H1 (cell line): ENCODE results near the gene DGKZ. TPM values are rescaled to one million over a fixed set of nuclear protein-coding genes. Genes with fewer than 3 reads are reported as not detected.

Experiments used
- CTCF ChIA-PET: fragments of 300-600 bp; sonication (Branson Sonifier 250); formaldehyde crosslinking; loops from one replicate; lab custom pipeline; 2021; ENCODE audit not compliant: partially characterized antibody; lab: Charles Lee
- POLR2A ChIA-PET: fragments of 300-600 bp; sonication (Branson Sonifier 250); formaldehyde crosslinking; loops from one replicate; lab custom pipeline; 2021; ENCODE audit warnings: inconsistent platforms; ENCODE audit not compliant: partially characterized antibody; lab: Charles Lee
- DNase-seq, 2 experiments: peaks; one replicate each; pipeline versions ENCODE4 v3.0.0 to v3.0.0-alpha.2; 2010 to 2022; ENCODE audit warnings: low spot score in 2 of 2, low read depth in 1 of 2, mixed read lengths in 1 of 2
- FAIRE-seq: peaks from 2 replicates; lab custom pipeline; 2011; peaks lifted over from hg19 to GRCh38; lab: Jason Lieb, UNC
- H2AFZ ChIP-seq: 2 replicates; pipeline ENCODE4 v1.8.1; 2012; ENCODE audit warnings: low read length, inconsistent platforms
- H2AK5ac ChIP-seq: 2 replicates; pipeline ENCODE4 v1.6.1; 2013; ENCODE audit warnings: low read depth, low read length
- H2BK120ac ChIP-seq: replicated peaks from 2 replicates; pipeline ENCODE3; 2013; ENCODE audit warnings: low read depth, low read length, inconsistent platforms
- H2BK12ac ChIP-seq: 2 replicates; pipeline ENCODE4 v1.6.1; 2013; ENCODE audit warnings: low read depth, low read length
- H2BK15ac ChIP-seq: 2 replicates; pipeline ENCODE4 v1.6.1; 2013; ENCODE audit warnings: low read length
- H2BK20ac ChIP-seq: 2 replicates; pipeline ENCODE4 v1.6.1; 2013; ENCODE audit warnings: low read length
- H2BK5ac ChIP-seq: 2 replicates; pipeline ENCODE4 v1.6.1; 2013; ENCODE audit warnings: low read depth, low read length
- H3K14ac ChIP-seq: 2 replicates; pipeline ENCODE4 v1.6.1; 2013; ENCODE audit warnings: inconsistent platforms; ENCODE audit not compliant: insufficient read length
- H3K18ac ChIP-seq: 2 replicates; pipeline ENCODE4 v1.6.1; 2013; ENCODE audit warnings: low read length; ENCODE audit errors: extremely low read depth
- H3K23ac ChIP-seq: 2 replicates; pipeline ENCODE4 v1.6.1; 2013; ENCODE audit warnings: inconsistent platforms; ENCODE audit not compliant: insufficient read length
- H3K23me2 ChIP-seq: 2 replicates; pipeline ENCODE4 v1.6.1; 2013; ENCODE audit warnings: low read depth, low read length
- H3K27ac ChIP-seq: 2 replicates; pipeline ENCODE4 v1.6.1; 2011; ENCODE audit warnings: low read depth, low read length, inconsistent platforms
- H3K27me3 ChIP-seq, 4 experiments: replicated peaks in 1 of 4; 1 replicate in 1 of 4; 2 replicates in 3 of 4; pipeline versions ENCODE4 v1.6.1 to v1.8.1; 2011 to 2013; ENCODE audit warnings: low read length in 3 of 4, mild to moderate bottlenecking in 3 of 4, inconsistent platforms in 2 of 4, mixed read lengths in 2 of 4, moderate library complexity in 1 of 4; ENCODE audit not compliant: control insufficient read depth in 3 of 4, insufficient read depth in 3 of 4; ENCODE audit errors: extremely low read depth in 1 of 4
- H3K36me3 ChIP-seq, 4 experiments: 2 replicates each; pipeline versions ENCODE4 v1.6.1 to v1.8.1; 2011 to 2013; ENCODE audit warnings: mild to moderate bottlenecking in 4 of 4, low read length in 3 of 4, moderate library complexity in 2 of 4, control low read depth in 1 of 4, inconsistent platforms in 1 of 4; ENCODE audit not compliant: insufficient read depth in 4 of 4, control insufficient read depth in 2 of 4
- H3K4ac ChIP-seq: replicated peaks from 2 replicates; pipeline ENCODE3; 2013; ENCODE audit warnings: low read length, low read depth, mixed read lengths, inconsistent platforms; ENCODE audit not compliant: insufficient read length
- H3K4me1 ChIP-seq, 4 experiments: replicated peaks in 1 of 4; 1 replicate in 1 of 4; 2 replicates in 3 of 4; pipeline versions ENCODE4 v1.6.1 to v1.8.1; 2011 to 2013; ENCODE audit warnings: low read length in 3 of 4, inconsistent platforms in 2 of 4, mixed read lengths in 1 of 4; ENCODE audit not compliant: insufficient read depth in 4 of 4, control insufficient read depth in 3 of 4
- H3K4me2 ChIP-seq, 2 experiments: 2 replicates each; pipeline versions ENCODE4 v1.6.1 to v1.8.1; 2011 to 2013; ENCODE audit warnings: low read depth in 2 of 2, low read length in 2 of 2, control low read depth in 1 of 2, inconsistent platforms in 1 of 2, mild to moderate bottlenecking in 1 of 2; ENCODE audit not compliant: insufficient read depth in 1 of 2
- H3K4me3 ChIP-seq, 4 experiments: fragments of 200-600, 300-600 bp in 1 of 4; sonication (generic), shearing (Covaris generic), sonication (Bioruptor Twin) in 1 of 4; 2 replicates each; pipeline versions ENCODE4 v1.5.1 to v1.8.1; 2011 to 2016; ENCODE audit warnings: low read length in 4 of 4, low read depth in 3 of 4, control low read depth in 2 of 4, inconsistent platforms in 2 of 4, mild to moderate bottlenecking in 2 of 4, mixed read lengths in 1 of 4, moderate library complexity in 1 of 4; ENCODE audit not compliant: insufficient read depth in 2 of 4; ENCODE audit errors: extremely low read depth in 1 of 4
- H3K56ac ChIP-seq: replicated peaks from 2 replicates; pipeline ENCODE3; 2013; ENCODE audit warnings: low read depth, mild to moderate bottlenecking, mixed read lengths, low read length, inconsistent platforms; ENCODE audit not compliant: insufficient read length
- H3K79me1 ChIP-seq: 2 replicates; pipeline ENCODE4 v1.6.1; 2013; ENCODE audit warnings: low read depth, low read length, control low read depth
- H3K79me2 ChIP-seq, 2 experiments: 2 replicates each; pipeline versions ENCODE4 v1.6.1 to v1.8.1; 2012 to 2013; ENCODE audit warnings: low read length in 2 of 2, mild to moderate bottlenecking in 2 of 2, inconsistent platforms in 1 of 2; ENCODE audit not compliant: insufficient read depth in 2 of 2, control insufficient read depth in 1 of 2
- H3K9ac ChIP-seq, 4 experiments: replicated peaks in 1 of 4; 1 replicate in 1 of 4; 2 replicates in 3 of 4; pipeline versions ENCODE4 v1.6.1 to v1.8.1; 2011 to 2013; ENCODE audit warnings: low read depth in 3 of 4, low read length in 3 of 4, control low read depth in 2 of 4, mild to moderate bottlenecking in 2 of 4, moderate library complexity in 2 of 4, inconsistent platforms in 1 of 4; ENCODE audit errors: extremely low read depth in 1 of 4
- H3K9me3 ChIP-seq, 2 experiments: 2 replicates each; pipeline versions ENCODE4 v1.6.1 to v1.8.1; 2012 to 2013; ENCODE audit warnings: mild to moderate bottlenecking in 2 of 2, moderate library complexity in 2 of 2, control low read depth in 1 of 2, inconsistent platforms in 1 of 2, low read depth in 1 of 2, low read length in 1 of 2, mixed read lengths in 1 of 2; ENCODE audit not compliant: insufficient read depth in 2 of 2
- H4K20me1 ChIP-seq, 2 experiments: replicated peaks in 1 of 2; 2 replicates each; pipeline versions ENCODE3 to v1.8.1; 2011 to 2013; ENCODE audit warnings: inconsistent platforms in 2 of 2, low read length in 2 of 2, mild to moderate bottlenecking in 1 of 2; ENCODE audit not compliant: insufficient read depth in 2 of 2, control insufficient read depth in 1 of 2
- H4K5ac ChIP-seq: 2 replicates; pipeline ENCODE4 v1.6.1; 2013; ENCODE audit warnings: low read length, low read depth, mixed read lengths, inconsistent platforms; ENCODE audit not compliant: insufficient read length
- H4K8ac ChIP-seq: 2 replicates; pipeline ENCODE4 v1.8.0; 2013; ENCODE audit warnings: mild to moderate bottlenecking, moderate library complexity, low read length, inconsistent platforms; ENCODE audit not compliant: insufficient read depth; ENCODE audit errors: extremely low read depth
- H4K91ac ChIP-seq: replicated peaks from 2 replicates; pipeline ENCODE3; 2013; ENCODE audit warnings: low read length, mixed read lengths, inconsistent platforms; ENCODE audit not compliant: insufficient read length
- FOSL1 ChIP-seq: IDR thresholded peaks from 2 replicates; pipeline ENCODE4 v1.6.1; 2011; ENCODE audit warnings: mild to moderate bottlenecking, low read depth, low read length, moderate library complexity; ENCODE audit not compliant: insufficient read depth
- GABPA ChIP-seq: IDR thresholded peaks from 2 replicates; pipeline ENCODE4 v1.6.1; 2011; ENCODE audit warnings: mild to moderate bottlenecking, low read length, moderate library complexity, borderline replicate concordance; ENCODE audit not compliant: insufficient read depth
- JUN ChIP-seq: IDR thresholded peaks from 2 replicates; pipeline ENCODE4 v1.6.1; 2011; ENCODE audit warnings: low read depth, mild to moderate bottlenecking, improper control_type of control experiment, low read length
- NANOG ChIP-seq: IDR thresholded peaks from 2 replicates; pipeline ENCODE4 v1.6.1; 2011; ENCODE audit warnings: low read length, low read depth, mild to moderate bottlenecking, inconsistent platforms; ENCODE audit not compliant: insufficient read depth, poor library complexity, severe bottlenecking
- POLR2A ChIP-seq, 2 experiments: IDR thresholded peaks; 1 replicate in 1 of 2; 2 replicates in 1 of 2; pipeline ENCODE4 v1.6.1; 2011; ENCODE audit warnings: low read depth in 2 of 2, low read length in 2 of 2, mild to moderate bottlenecking in 2 of 2; ENCODE audit errors: control extremely low read depth in 1 of 2
- RBBP5 ChIP-seq: IDR thresholded peaks from 2 replicates; pipeline ENCODE4 v1.7.1; 2012; ENCODE audit warnings: low read depth, mild to moderate bottlenecking, inconsistent platforms, low read length, moderate library complexity, borderline replicate concordance
- SP4 ChIP-seq: IDR thresholded peaks from 2 replicates; pipeline ENCODE4 v1.6.1; 2012; ENCODE audit warnings: low read length, inconsistent platforms
- SRF ChIP-seq: IDR thresholded peaks from 2 replicates; pipeline ENCODE4 v1.6.1; 2011; ENCODE audit warnings: mild to moderate bottlenecking, low read depth, low read length, moderate library complexity
- WGBS, 2 experiments: shearing (Covaris generic) in 1 of 2; methylation state at CpG; one replicate each; pipeline versions ENCODE4 v1.1.6 to v1.1.7; 2013 to 2015; ENCODE audit warnings: low lambda C conversion rate in 2 of 2, mixed read lengths in 2 of 2, inconsistent platforms in 1 of 2, low coverage in 1 of 2, missing lambda C conversion rate in 1 of 2; ENCODE audit not compliant: insufficient replicate concordance in 2 of 2, insufficient coverage in 1 of 2, insufficient read length in 1 of 2; ENCODE audit errors: extremely low coverage in 1 of 2, missing lambda C conversion rate in 1 of 2; 5-methylcytosine and 5-hydroxymethylcytosine counted together
- polyA plus RNA-seq, 7 experiments: library from polyadenylated mRNA; depleted of rRNA in 3 of 7; stranded (reverse) in 5 of 7; unstranded in 2 of 7; fragments of >200 nt in 5 of 7; fragments of 200-250 nt in 2 of 7; gene quantifications; 1 replicate in 5 of 7; 2 replicates in 1 of 7; 4 replicates in 1 of 7; pipeline versions ENCODE4 v1.2.1 to v1.2.3, GENCODE V29; 2011 to 2013; ENCODE audit warnings: missing spikeins in 2 of 7, mixed read lengths in 2 of 7
- total RNA-seq: library from RNA; stranded (reverse); fragmentation: NEBNext Ultra II Directional; extraction: Animal tissue kit (Norgen Biotek cat#: 25700); gene quantifications from 2 replicates; pipeline ENCODE4 v1.2.1, GENCODE V29; 2021

The DGKZ gene
- total and polyA plus RNA-seq, 2 of the 8 experiments (the other 6 are each of a cell fraction or from before 2014, with no cell fraction given): 84.4 to 184 TPM

DNA sequence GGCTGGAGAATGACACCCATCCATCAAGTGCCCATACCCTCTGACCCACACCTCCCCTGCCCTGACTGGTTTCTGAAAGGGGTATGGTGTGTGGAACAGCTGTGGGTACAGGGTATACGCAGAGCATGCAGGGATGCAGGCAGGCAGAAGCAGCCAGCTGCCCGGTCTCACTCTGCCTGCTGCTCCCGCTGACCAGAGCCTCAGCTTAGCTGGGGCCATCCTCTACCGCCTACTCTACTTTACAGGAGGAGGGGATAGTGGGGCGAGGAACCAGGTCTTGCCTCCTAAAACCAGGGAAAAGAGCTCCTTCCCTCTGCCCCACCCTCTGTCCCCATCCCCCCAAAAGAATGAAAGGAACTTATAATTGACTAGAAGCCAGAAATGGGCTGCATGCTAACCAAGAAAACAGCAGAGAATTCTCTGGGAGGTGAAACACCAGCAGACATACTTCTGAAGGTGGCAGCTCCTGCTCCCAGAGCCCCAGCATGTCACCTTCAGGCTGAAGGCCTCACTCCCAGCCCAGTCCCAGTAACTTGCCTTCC, 57.3 kb downstream of the DGKZ start:
- FAIRE-seq: no peak
- CTCF ChIA-PET: interaction anchor here (0.5 to 11.6 kb wide), 11 partner anchors 12 to 214 kb away, joined by 3 to 124 read pairs (median 5); partner anchors contain the start of genes ATG13, CHRM4 and HARBI1
- Histone ChIP-seq H2BK20ac (no peak overlapping the region), H2AK5ac (no peak overlapping the region), H3K4me2 (no peak overlapping the region), H3K18ac (no peak overlapping the region), H3K27me3 (no peaks in the 10 kb centered on the region), H3K56ac (no peak overlapping the region), H4K20me1 (peaks cover 0 to 1% of the 10 kb centered on the region in 2 experiments), H3K23ac (no peak overlapping the region), H2BK5ac (no peak overlapping the region), H3K14ac (no peak overlapping the region), H2AFZ (no peak overlapping the region), H3K4me1 (no peaks in the 10 kb centered on the region), H2BK15ac (no peak overlapping the region), H3K23me2 (no peaks in the 10 kb centered on the region), H2BK120ac (no peak overlapping the region), H3K4ac (no peak overlapping the region)
- POLR2A ChIA-PET: no interaction called here
- 83% methylated on average over 5 of the region's 5 CpGs; no CpG with 5 or more reads in 1 of the 2 experiments for WGBS, 2 experiments
- TF ChIP-seq GABPA (no peak), SP4 (no peak), POLR2A (IDR thresholded peaks at IDR 0.05; ENCODE audit: control extremely low read depth in 1 of 2, low read depth in 2 of 2, low read length in 2 of 2) (no peak), FOSL1 (no peak), NANOG (no peak), RBBP5 (no peak), SRF (no peak), JUN (no peak)
- TF ChIP-seq, all 59 proteins: peak for 0
- Histone ChIP-seq H3K9me3 (no peaks in the 10 kb centered on the region), H3K79me1 (no peaks in the 10 kb centered on the region), H3K4me3 (no peak overlapping the region), H3K27ac (no peak overlapping the region), H3K79me2 (no peaks in the 10 kb centered on the region), H2BK12ac (no peak overlapping the region), H4K91ac (no peak overlapping the region), H4K5ac (no peak overlapping the region), H3K9ac (no peak overlapping the region), H3K36me3 (peaks cover 2 to 24% (median 15%) of the 10 kb centered on the region in 4 experiments; a peak in 5 of 8 replicates), H4K8ac (no peak overlapping the region)
- no peak for DNase-seq
